Memory B cell (primary cell): ENCODE results near the gene ATP6V1A.
"Not testable (repeated sequence)": the region's sequence is repeated elsewhere in the genome, so short reads cannot be mapped to it uniquely, and the experiment has no call there.

ENCODE experiments used
- ATAC-seq: fragments of 150-1000 bp; cut with Tn5 transposase; 2 replicates; pipeline ENCODE4 v1.10.0; 2021; ENCODE audit warnings: low read depth, mild to moderate bottlenecking, moderate library complexity
- DNase-seq, 2 donors: peaks; one replicate each; pipeline ENCODE4 v3.0.0; 2022; ENCODE audit warnings: low spot score in 2 of 2
- H3K27ac Mint-ChIP-seq: one replicate; pipeline ENCODE4 v1.8.0; 2022; ENCODE audit warnings: mild to moderate bottlenecking, moderate library complexity, mixed read lengths
- H3K27me3 Mint-ChIP-seq: one replicate; pipeline ENCODE4 v1.8.0; 2022; ENCODE audit warnings: mixed read lengths
- H3K36me3 Mint-ChIP-seq: one replicate; pipeline ENCODE4 v1.8.0; 2022; ENCODE audit warnings: mild to moderate bottlenecking, mixed read lengths
- H3K4me1 Mint-ChIP-seq: one replicate; pipeline ENCODE4 v1.8.0; 2022; ENCODE audit warnings: mixed read lengths
- H3K4me3 Mint-ChIP-seq: one replicate; pipeline ENCODE4 v1.8.0; 2022; ENCODE audit warnings: mild to moderate bottlenecking, moderate library complexity, mixed read lengths
- H3K9me3 Mint-ChIP-seq: one replicate; pipeline ENCODE4 v1.8.0; 2022; ENCODE audit warnings: mixed read lengths

ATP6V1A gene

GRCh38 chr3:113850391-113850790, 103.6 kb downstream of the ATP6V1A start:
- H3K36me3 Mint-ChIP-seq, H3K27me3 Mint-ChIP-seq, ATAC-seq, DNase-seq, H3K9me3 Mint-ChIP-seq, H3K4me1 Mint-ChIP-seq, H3K4me3 Mint-ChIP-seq, H3K27ac Mint-ChIP-seq: not testable (repeated sequence)

GRCh38 chr3:113852506-113852905, 105.7 kb downstream of the ATP6V1A start:
- H3K27ac Mint-ChIP-seq = no peak overlapping the region
- peaks cover 4% of the 10 kb centered on the region for H3K36me3 Mint-ChIP-seq
- no peaks in the 10 kb centered on the region for H3K27me3 Mint-ChIP-seq
- ATAC-seq = no peak
- DNase-seq = no peak
- H3K4me1 Mint-ChIP-seq = no peaks in the 10 kb centered on the region
- no peak overlapping the region for H3K4me3 Mint-ChIP-seq
- no peaks in the 10 kb centered on the region for H3K9me3 Mint-ChIP-seq
